Spleen (tissue), 7 donors: ENCODE results near the gene ITGAV.

Source experiments
- POLR2A ChIP-seq, 3 donors: fragments of 450-650 bp; IDR thresholded peaks; one replicate each; pipeline ENCODE4 v1.5.1; 2017; ENCODE audit warnings: antibody characterized with exemption in 3 of 3, mild to moderate bottlenecking in 1 of 3
- TF ChIP-seq, protein P1 (sequence below), 11 experiments: fragments of 200-600 bp in 7 of 11; fragments of 450-650 bp in 4 of 11; sonication (generic) in 4 of 11; IDR thresholded peaks in 8 of 11; conservative IDR thresholded peaks in 3 of 11; 1 replicate in 7 of 11; 2 replicates in 4 of 11; pipeline versions ENCODE4 v1.4.0 to v1.8.0; 2016 to 2021; ENCODE audit warnings: antibody characterized with exemption in 11 of 11, inconsistent platforms in 4 of 11, mild to moderate bottlenecking in 1 of 11
- donor health status: DM: no; HTN: no; CAD: no; lungs with moderate emphysema.
- donor health status: DM: no; HTN: no; CAD: no.
- donor health status: DM: no; HTN: no; CAD: no.

DNA sequence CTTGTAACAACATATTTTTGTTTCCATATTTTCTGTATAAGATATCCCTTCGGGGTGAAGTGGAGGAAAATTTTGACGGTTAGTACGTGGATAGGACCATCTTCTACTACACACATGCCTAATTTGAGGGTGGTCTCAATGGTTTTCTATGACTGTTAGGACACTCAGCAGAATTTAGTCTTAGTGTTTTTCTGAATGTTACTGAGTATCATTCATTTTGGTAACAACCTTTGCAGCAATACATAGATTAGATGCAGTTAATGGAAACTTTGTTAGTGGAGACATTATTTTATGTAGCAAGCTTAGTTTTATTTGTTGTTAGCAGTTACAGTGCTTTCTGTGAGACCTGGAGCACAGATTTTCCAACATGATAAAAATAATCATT, 1.6 kb downstream of the ITGAV start:
- TF ChIP-seq, protein P1, sequence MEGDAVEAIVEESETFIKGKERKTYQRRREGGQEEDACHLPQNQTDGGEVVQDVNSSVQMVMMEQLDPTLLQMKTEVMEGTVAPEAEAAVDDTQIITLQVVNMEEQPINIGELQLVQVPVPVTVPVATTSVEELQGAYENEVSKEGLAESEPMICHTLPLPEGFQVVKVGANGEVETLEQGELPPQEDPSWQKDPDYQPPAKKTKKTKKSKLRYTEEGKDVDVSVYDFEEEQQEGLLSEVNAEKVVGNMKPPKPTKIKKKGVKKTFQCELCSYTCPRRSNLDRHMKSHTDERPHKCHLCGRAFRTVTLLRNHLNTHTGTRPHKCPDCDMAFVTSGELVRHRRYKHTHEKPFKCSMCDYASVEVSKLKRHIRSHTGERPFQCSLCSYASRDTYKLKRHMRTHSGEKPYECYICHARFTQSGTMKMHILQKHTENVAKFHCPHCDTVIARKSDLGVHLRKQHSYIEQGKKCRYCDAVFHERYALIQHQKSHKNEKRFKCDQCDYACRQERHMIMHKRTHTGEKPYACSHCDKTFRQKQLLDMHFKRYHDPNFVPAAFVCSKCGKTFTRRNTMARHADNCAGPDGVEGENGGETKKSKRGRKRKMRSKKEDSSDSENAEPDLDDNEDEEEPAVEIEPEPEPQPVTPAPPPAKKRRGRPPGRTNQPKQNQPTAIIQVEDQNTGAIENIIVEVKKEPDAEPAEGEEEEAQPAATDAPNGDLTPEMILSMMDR (IDR thresholded peaks at IDR 0.05 in 8 of 11, conservative IDR thresholded peaks at IDR 0.05 in 3 of 11): no peak
- TF ChIP-seq POLR2A (IDR thresholded peaks at IDR 0.05): no peak
